Lower leg skin (tissue), 4 donors: Measurements from ENCODE around the gene SRSF6. TPM values are rescaled to one million over a fixed set of nuclear protein-coding genes. Genes with fewer than 3 reads are reported as not detected.
"Not testable (repeated sequence)": the region's sequence is repeated elsewhere in the genome, so short reads cannot be mapped to it uniquely, and the experiment has no call there.

Experiments
- DNase-seq, 2 donors: peaks; one replicate each; pipeline ENCODE4 v3.0.0-alpha.2; 2019; ENCODE audit warnings: low spot score in 2 of 2
- H3K4me3 ChIP-seq: fragments of 200-600 bp; sonication (generic); 2 replicates; pipeline ENCODE4 v1.5.1; 2017; ENCODE audit warnings: mild to moderate bottlenecking, low read depth; ENCODE audit not compliant: poor library complexity, severe bottlenecking
- CTCF ChIP-seq, 3 donors: fragments of 450-650 bp; IDR thresholded peaks; one replicate each; pipeline ENCODE4 v1.5.1; 2016; ENCODE audit warnings: antibody characterized with exemption in 3 of 3, mild to moderate bottlenecking in 3 of 3, moderate library complexity in 2 of 3
- POLR2A ChIP-seq, 2 donors: fragments of 450-650 bp; IDR thresholded peaks; one replicate each; pipeline ENCODE4 v1.6.1; 2016 to 2017; ENCODE audit warnings: antibody characterized with exemption in 2 of 2, mild to moderate bottlenecking in 1 of 2, moderate library complexity in 1 of 2
- WGBS, 2 donors: methylation state at CpG; one replicate each; pipeline ENCODE4 v1.1.5; 2018; 5-methylcytosine and 5-hydroxymethylcytosine counted together
- intact Hi-C: fragments of 100-400 bp; cut with DNase I; formaldehyde crosslinking; loops from one replicate; pipeline ENCODE4 v1.15.0; 2023; ENCODE audit warnings: low total_unique reads
- total RNA-seq, 4 donors: library from RNA; depleted of rRNA; stranded (reverse); fragments of >200 nt; gene quantifications; one replicate each; pipeline ENCODE4 v1.1.0, GENCODE V29; 2016

Gene SRSF6
- total RNA-seq, 4 donors from 2014 or later: 65.5 to 107 (median 73.4) TPM

- no peak overlapping the region for H3K4me3 ChIP-seq
- DNase-seq: no peak
- no peak for TF ChIP-seq POLR2A (IDR thresholded peaks at IDR 0.05)
- no peak for TF ChIP-seq CTCF (IDR thresholded peaks at IDR 0.05)
- intact Hi-C loops: no loop called here
- WGBS, 2 donors: 60 to 65% methylated on average over 9 of the region's 9 CpGs
These were observed 13.6 kb upstream of the SRSF6 start for GRCh38 chr20:43444107-43444506.

- TF ChIP-seq POLR2A (IDR thresholded peaks at IDR 0.05) (no peak), CTCF (IDR thresholded peaks at IDR 0.05) (no peak)
- DNase-seq: peak in 1 of 2 donors; percentile 76
- WGBS, 2 donors: 41 to 69% methylated on average over 4 to 6 of the region's 6 CpGs
- intact Hi-C loops: no loop called here
- H3K4me3 ChIP-seq: no peak overlapping the region
These were observed 11.3 kb upstream of the SRSF6 start for GRCh38 chr20:43446361-43446879.

DNA sequence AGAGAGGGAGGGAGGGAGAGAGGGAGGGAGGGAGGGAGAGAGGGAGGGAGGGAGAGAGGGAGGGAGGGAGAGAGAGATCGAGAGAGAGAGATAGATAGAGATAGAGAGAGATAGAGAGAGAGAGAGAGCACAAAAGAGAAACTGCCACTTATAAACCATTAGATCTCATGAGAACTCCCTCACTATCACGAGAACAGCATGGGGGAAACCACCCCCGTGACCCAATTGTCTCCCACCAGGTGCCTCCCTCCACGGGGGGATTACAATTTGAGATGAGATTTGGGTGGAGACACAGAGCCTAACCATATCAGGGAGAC is 9.3 kb upstream of the SRSF6 start:
- DNase-seq, intact Hi-C loops, H3K4me3 ChIP-seq: not testable (repeated sequence)
- WGBS, 2 donors: 14 to 31% methylated on average over 4 of the region's 4 CpGs

GRCh38 chr20:43448748-43449535 is 8.8 kb upstream of the SRSF6 start:
- H3K4me3 ChIP-seq: no peak overlapping the region
- peak in 1 of 2 donors; percentile 79 for DNase-seq
- 31 to 34% methylated on average over 9 of the region's 9 CpGs for WGBS, 2 donors
- TF ChIP-seq CTCF (IDR thresholded peaks at IDR 0.05): peak in 1 of 3 donors; percentile 32
- TF ChIP-seq POLR2A (IDR thresholded peaks at IDR 0.05): no peak
- intact Hi-C loops: no loop called here

GRCh38 chr20:43450841-43451799 is 6.6 kb upstream of the SRSF6 start:
- H3K4me3 ChIP-seq: no peak overlapping the region
- DNase-seq: no peak
- TF ChIP-seq CTCF (IDR thresholded peaks at IDR 0.05) (no peak), POLR2A (IDR thresholded peaks at IDR 0.05) (no peak)
- 60 to 62% methylated on average over 14 of the region's 14 CpGs for WGBS, 2 donors
- intact Hi-C loops: loop anchor here (10.0 kb wide), 1 partner anchor 634 kb away; no protein-coding TSS in a partner anchor
